Panc1 (cell line): ENCODE data around the gene SMURF1.

Source experiments
- POLR2AphosphoS5 ChIP-seq: IDR thresholded peaks from 2 replicates; pipeline ENCODE4 v1.6.1; 2012; ENCODE audit warnings: mild to moderate bottlenecking, low read depth, low read length, moderate library complexity
- REST ChIP-seq, 2 experiments: IDR thresholded peaks; 2 replicates each; pipeline ENCODE4 v1.6.1; 2011 to 2012; ENCODE audit warnings: low read depth in 2 of 2, control low read depth in 1 of 2, low read length in 1 of 2, mild to moderate bottlenecking in 1 of 2, moderate library complexity in 1 of 2; ENCODE audit not compliant: insufficient read depth in 1 of 2
- SIN3A ChIP-seq: IDR thresholded peaks from 2 replicates; pipeline ENCODE4 v1.6.1; 2012; ENCODE audit warnings: low read depth, mild to moderate bottlenecking, low read length, moderate library complexity, borderline replicate concordance; ENCODE audit not compliant: insufficient read depth
- TCF7L2 ChIP-seq: IDR thresholded peaks from 2 replicates; pipeline ENCODE4 v1.6.1; 2011; ENCODE audit warnings: mild to moderate bottlenecking, low read depth, low read length, inconsistent platforms
- TF ChIP-seq, protein P1 (sequence below): fragments of 450-650 bp; IDR thresholded peaks from 2 replicates; pipeline ENCODE4 v1.5.1; 2017; ENCODE audit warnings: mild to moderate bottlenecking

DNA sequence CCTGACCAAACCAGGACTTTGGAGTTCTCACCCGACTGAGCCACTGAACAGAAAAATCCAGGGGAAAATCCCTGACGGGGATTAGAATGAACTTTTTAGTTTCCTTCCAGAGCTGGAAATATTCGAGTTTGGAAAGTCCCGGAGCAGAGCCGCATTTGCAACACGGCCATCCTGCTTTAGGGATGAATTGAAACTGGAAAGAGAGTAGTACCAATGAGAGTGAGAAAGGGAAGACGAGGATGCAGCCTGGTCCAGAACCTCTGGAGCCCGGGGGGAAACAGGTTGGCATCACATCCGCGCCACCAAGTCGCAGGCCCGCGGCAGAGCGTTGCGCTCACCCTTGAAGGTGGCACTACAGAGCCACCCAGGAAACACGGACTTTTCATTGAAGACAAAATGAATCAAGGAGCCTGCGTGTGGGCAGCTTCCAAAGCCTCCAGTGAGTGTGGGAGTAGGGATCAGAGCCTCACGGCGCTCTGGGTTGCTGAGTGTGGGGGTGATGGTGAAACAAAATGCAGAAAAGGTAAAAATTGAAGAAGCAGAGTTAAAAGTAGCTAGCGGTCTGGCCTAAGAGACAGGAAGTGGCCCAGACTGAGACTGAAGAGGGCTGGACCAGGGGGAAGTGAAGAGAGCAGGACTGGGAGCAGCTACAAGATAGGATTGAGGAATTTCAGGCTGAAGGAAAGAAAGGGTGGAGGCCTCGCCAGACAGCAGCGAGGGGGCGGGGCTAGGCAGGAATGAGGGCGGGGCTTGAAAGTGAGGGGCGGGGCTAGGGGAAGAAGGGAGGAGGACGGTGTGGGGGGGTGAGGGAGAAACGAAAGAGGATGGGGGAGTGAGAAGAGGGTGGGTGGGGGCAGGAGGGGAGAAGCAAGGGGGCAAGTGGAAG lies 1.8 kb downstream of the SMURF1 start:
- TF ChIP-seq, protein P1, sequence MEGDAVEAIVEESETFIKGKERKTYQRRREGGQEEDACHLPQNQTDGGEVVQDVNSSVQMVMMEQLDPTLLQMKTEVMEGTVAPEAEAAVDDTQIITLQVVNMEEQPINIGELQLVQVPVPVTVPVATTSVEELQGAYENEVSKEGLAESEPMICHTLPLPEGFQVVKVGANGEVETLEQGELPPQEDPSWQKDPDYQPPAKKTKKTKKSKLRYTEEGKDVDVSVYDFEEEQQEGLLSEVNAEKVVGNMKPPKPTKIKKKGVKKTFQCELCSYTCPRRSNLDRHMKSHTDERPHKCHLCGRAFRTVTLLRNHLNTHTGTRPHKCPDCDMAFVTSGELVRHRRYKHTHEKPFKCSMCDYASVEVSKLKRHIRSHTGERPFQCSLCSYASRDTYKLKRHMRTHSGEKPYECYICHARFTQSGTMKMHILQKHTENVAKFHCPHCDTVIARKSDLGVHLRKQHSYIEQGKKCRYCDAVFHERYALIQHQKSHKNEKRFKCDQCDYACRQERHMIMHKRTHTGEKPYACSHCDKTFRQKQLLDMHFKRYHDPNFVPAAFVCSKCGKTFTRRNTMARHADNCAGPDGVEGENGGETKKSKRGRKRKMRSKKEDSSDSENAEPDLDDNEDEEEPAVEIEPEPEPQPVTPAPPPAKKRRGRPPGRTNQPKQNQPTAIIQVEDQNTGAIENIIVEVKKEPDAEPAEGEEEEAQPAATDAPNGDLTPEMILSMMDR = no peak
- TF ChIP-seq POLR2AphosphoS5 = 0 out of 2 replicates have a peak, but pooled peaks have one; percentile 34
- no peak for TF ChIP-seq REST (IDR thresholded peaks at IDR 0.05; ENCODE audit: insufficient read depth in 1 of 2, low read depth in 2 of 2, low read length in 1 of 2)
- no peak for TF ChIP-seq TCF7L2
- TF ChIP-seq SIN3A = no peak
